ENCODE measurements around the gene TUBGCP3. TPM values are rescaled to one million over a fixed set of nuclear protein-coding genes. Genes with fewer than 3 reads are reported as not detected.
A peak's percentile ranks its signal among the peaks of the same experiment; 100 is the strongest.
"Not testable (repeated sequence)": the region's sequence is repeated elsewhere in the genome, so short reads cannot be mapped to it uniquely, and the experiment has no call there.

Gene TUBGCP3, protein sequence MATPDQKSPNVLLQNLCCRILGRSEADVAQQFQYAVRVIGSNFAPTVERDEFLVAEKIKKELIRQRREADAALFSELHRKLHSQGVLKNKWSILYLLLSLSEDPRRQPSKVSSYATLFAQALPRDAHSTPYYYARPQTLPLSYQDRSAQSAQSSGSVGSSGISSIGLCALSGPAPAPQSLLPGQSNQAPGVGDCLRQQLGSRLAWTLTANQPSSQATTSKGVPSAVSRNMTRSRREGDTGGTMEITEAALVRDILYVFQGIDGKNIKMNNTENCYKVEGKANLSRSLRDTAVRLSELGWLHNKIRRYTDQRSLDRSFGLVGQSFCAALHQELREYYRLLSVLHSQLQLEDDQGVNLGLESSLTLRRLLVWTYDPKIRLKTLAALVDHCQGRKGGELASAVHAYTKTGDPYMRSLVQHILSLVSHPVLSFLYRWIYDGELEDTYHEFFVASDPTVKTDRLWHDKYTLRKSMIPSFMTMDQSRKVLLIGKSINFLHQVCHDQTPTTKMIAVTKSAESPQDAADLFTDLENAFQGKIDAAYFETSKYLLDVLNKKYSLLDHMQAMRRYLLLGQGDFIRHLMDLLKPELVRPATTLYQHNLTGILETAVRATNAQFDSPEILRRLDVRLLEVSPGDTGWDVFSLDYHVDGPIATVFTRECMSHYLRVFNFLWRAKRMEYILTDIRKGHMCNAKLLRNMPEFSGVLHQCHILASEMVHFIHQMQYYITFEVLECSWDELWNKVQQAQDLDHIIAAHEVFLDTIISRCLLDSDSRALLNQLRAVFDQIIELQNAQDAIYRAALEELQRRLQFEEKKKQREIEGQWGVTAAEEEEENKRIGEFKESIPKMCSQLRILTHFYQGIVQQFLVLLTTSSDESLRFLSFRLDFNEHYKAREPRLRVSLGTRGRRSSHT
- polyA plus RNA-seq = 10 to 100 TPM in 3 of 4 donors, 1 to 10 TPM in 1; 5.4 to 21.2 (median 13.2) TPM
- long read RNA-seq, donor 1 = 0 reads
- long read RNA-seq, donor 2 = 0 reads
- long read RNA-seq, donor 3, partial matches to known transcripts = 0 of 1 reads
- long read RNA-seq, donor 3, other reads (novel, unspliced or antisense) = 0 of 1 reads
- long read RNA-seq, donor 4 = 0 reads
- long read RNA-seq, donor 5, partial matches to known transcripts = 0 of 1 reads
- long read RNA-seq, donor 5, other reads (novel, unspliced or antisense) = 0 of 1 reads
- long read RNA-seq, donor 6, partial matches to known transcripts = 0 of 3 reads
- long read RNA-seq, donor 6, other reads (novel, unspliced or antisense) = 0 of 3 reads
- long read RNA-seq, donor 7 = 0 reads
- long read RNA-seq, donor 8 = 0 reads
- long read RNA-seq, donor 9, partial matches to known transcripts = 0 of 3 reads
- long read RNA-seq, donor 9, other reads (novel, unspliced or antisense) = 0 of 3 reads
- long read RNA-seq, donor 10, partial matches to known transcripts = 0 of 6 reads
- long read RNA-seq, donor 10, other reads (novel, unspliced or antisense) = 0 of 6 reads

DNA sequence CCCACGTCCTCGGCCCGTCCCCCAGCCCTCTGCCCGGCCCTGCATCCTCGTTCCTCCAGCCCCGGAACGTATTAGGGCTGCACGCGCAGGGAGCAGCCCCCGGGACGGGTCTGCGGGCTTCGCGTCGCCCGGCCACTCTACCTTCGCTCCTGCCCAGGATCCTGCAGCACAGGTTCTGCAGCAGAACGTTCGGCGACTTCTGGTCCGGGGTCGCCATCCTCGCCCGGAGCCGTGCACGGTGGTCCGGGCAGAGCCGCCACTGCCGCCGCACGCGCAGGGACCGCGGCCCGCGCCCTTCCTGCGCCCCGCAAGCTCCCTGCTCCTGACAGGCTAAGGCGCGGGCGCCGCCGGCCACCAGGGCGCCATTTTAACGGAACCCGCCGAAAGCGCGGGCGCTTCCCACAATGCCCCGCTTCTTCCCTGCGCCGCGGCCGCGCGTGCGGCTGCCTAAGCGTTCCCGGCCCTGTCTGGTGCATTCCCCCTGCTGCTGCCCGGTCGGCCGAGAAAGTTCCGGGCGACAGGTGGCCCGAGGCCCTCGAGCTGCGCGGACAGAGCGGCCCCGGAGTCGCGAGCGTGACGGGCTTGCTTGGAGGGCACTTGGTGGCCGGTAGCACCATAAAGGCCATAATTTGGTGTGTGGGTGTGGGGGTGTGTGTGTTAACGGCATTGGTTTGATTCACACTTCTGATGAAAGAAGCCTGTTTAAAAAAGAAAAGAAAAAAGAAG lies at the start of gene TUBGCP3:
TSS of gene TUBGCP3 (minus strand) at position 390 of the 726 bp plus-strand sequence. CDS start at position 217, 173 bp downstream.
- DNase-seq (peak; percentile 80 to 93), FAIRE-seq (no peak)
- 0% methylated on average over 68 to 77 of the region's 77 CpGs for WGBS, 3 donors
- Histone ChIP-seq H3K27ac (ENCODE audit: low read depth in 1 of 3, low read length in 2 of 3) (peak within 1 kb of the TSS; percentile 94 to 99 (median 97)), H3K9me3 (ENCODE audit: control insufficient read depth in 2 of 2, insufficient read depth in 1 of 2, low read depth in 1 of 2, low read length in 1 of 2) (no peaks in the 10 kb centered on the region), H3K36me3 (ENCODE audit: control insufficient read depth in 3 of 3, insufficient read depth in 2 of 3, low read depth in 1 of 3, low read length in 3 of 3) (no peaks in the 10 kb centered on the region), H3K4me3 (ENCODE audit: low read depth in 1 of 3, low read length in 3 of 3) (peak within 1 kb of the TSS; percentile 91 to 99 (median 92)), H3K4me1 (ENCODE audit: control insufficient read depth in 3 of 3, insufficient read depth in 2 of 3, low read depth in 1 of 3, low read length in 2 of 3) (peaks cover 0 to 8% (median 4%) of the 10 kb centered on the region in 3 donors), H3K27me3 (ENCODE audit: control insufficient read depth in 3 of 3, insufficient read depth in 3 of 3, low read length in 3 of 3) (no peaks in the 10 kb centered on the region)

DNA sequence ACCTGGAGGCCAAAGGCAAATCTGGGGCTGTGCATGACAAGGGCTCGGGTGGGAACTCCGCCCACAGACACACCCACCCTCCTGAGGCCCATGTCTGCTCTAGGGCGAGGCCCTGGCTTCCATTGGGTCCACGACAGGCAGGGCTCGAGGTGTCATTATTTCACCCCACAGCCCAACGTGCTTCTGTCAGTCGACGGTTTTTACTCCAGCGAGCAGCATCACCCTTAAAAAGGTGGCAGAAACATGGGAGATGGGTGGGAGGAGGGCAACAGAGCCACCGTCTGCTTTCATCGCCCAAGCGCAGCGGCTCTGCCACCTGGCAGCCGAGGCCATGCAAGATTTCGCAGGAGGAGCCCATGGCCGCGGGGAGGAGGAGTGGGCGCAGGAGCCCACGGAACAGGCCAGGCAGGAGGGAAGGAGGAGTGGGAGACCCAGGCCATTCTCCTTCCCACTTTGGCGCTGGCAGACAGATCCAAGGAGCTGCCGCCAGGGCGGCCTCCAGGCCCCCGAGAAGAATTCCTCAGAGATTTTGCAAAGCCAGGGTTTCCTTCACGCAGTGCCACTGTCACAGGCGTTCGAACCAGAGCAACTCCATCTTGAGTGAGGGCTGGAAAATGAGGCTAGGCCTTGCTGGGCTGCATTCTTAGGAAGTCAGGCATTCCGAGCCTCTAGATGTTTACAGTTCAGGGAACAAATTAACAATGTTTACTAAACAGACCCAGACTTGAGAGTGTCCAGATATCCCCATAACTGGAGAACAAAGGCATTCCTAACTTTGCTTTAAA lies 49.3 kb upstream of the TUBGCP3 start:
- Histone ChIP-seq H3K27me3 (ENCODE audit: control insufficient read depth in 3 of 3, insufficient read depth in 3 of 3, low read length in 3 of 3) (peaks cover 0 to 25% (median 6%) of the 10 kb centered on the region in 3 donors), H3K36me3 (ENCODE audit: control insufficient read depth in 3 of 3, insufficient read depth in 2 of 3, low read depth in 1 of 3, low read length in 3 of 3) (no peaks in the 10 kb centered on the region), H3K4me3 (ENCODE audit: low read depth in 1 of 3, low read length in 3 of 3) (no peak overlapping the region), H3K27ac (ENCODE audit: low read depth in 1 of 3, low read length in 2 of 3) (no peak overlapping the region), H3K9me3 (ENCODE audit: control insufficient read depth in 2 of 2, insufficient read depth in 1 of 2, low read depth in 1 of 2, low read length in 1 of 2) (no peaks in the 10 kb centered on the region), H3K4me1 (ENCODE audit: control insufficient read depth in 3 of 3, insufficient read depth in 2 of 3, low read depth in 1 of 3, low read length in 2 of 3) (no peaks in the 10 kb centered on the region)
- DNase-seq (peak in 1 of 2 donors; percentile 12), FAIRE-seq (no peak)
- WGBS, 3 donors = 75 to 81% (median 75%) methylated on average over 27 of the region's 27 CpGs

DNA sequence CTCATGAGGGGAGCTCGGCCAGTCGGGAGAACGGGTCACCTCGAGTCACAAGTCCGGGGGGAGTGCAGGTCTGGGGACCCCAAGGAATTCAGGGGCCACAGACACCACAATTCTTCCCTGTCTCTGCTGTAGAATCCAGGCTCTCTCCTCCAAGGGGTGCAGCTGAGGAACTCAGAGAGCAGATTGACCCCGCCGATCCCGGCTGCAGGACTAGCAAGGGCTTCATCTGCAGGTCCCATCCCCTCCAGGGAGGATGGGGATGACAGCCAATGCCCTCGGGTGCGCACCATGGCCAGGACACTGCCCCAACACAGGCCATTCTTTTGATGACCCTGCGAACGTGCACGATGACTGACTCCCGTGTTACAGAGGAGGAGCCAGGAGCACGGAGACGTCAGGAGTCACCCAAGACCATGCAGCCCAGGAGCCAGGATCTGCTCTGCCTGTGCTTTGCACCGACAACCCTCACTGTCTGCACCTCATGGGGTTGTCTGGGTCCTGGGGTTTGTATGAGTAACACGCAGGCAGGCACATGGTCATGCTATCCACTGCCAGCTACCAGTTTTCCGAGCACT lies 48.5 kb upstream of the TUBGCP3 start:
- Histone ChIP-seq H3K27ac (ENCODE audit: low read depth in 1 of 3, low read length in 2 of 3) (no peak overlapping the region), H3K9me3 (ENCODE audit: control insufficient read depth in 2 of 2, insufficient read depth in 1 of 2, low read depth in 1 of 2, low read length in 1 of 2) (no peaks in the 10 kb centered on the region), H3K4me1 (ENCODE audit: control insufficient read depth in 3 of 3, insufficient read depth in 2 of 3, low read depth in 1 of 3, low read length in 2 of 3) (no peaks in the 10 kb centered on the region), H3K36me3 (ENCODE audit: control insufficient read depth in 3 of 3, insufficient read depth in 2 of 3, low read depth in 1 of 3, low read length in 3 of 3) (no peaks in the 10 kb centered on the region), H3K27me3 (ENCODE audit: control insufficient read depth in 3 of 3, insufficient read depth in 3 of 3, low read length in 3 of 3) (peaks cover 0 to 25% (median 6%) of the 10 kb centered on the region in 3 donors), H3K4me3 (ENCODE audit: low read depth in 1 of 3, low read length in 3 of 3) (no peak overlapping the region)
- DNase-seq (no peak), FAIRE-seq (no peak)
- WGBS, 3 donors = 76 to 90% (median 85%) methylated on average over 18 to 19 of the region's 19 CpGs

DNA sequence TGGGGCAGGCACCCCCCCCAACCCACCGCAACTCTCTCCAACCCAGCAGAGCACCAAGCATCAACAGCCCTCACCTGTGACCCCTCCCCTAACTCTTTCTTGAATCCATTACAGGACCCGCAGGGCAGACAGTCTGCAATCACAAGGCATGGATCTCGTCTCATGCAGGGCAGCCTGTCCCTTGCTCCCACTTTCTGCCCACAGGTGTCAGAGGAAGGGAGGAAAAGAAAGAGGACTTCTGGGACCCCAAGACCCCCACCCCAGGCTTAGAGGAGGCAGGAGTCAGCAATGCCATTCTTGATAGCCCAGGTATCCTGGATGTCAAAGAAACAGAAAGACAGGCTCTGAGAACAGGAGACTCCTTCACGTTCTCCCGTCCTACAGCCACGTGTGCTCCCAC lies 47.4 kb upstream of the TUBGCP3 start:
- no peak overlapping the region for H3K27ac ChIP-seq (ENCODE audit: low read depth in 1 of 3, low read length in 2 of 3)
- DNase-seq = no peak
- H3K4me3 ChIP-seq (ENCODE audit: low read depth in 1 of 3, low read length in 3 of 3) = no peak overlapping the region
- H3K27me3 ChIP-seq (ENCODE audit: control insufficient read depth in 3 of 3, insufficient read depth in 3 of 3, low read length in 3 of 3) = peaks cover 0 to 25% (median 6%) of the 10 kb centered on the region in 3 donors
- FAIRE-seq = no peak
- WGBS, 3 donors = 10 to 54% (median 22%) methylated on average over 6 of the region's 6 CpGs
- no peaks in the 10 kb centered on the region for H3K9me3 ChIP-seq (ENCODE audit: control insufficient read depth in 2 of 2, insufficient read depth in 1 of 2, low read depth in 1 of 2, low read length in 1 of 2)
- no peaks in the 10 kb centered on the region for H3K36me3 ChIP-seq (ENCODE audit: control insufficient read depth in 3 of 3, insufficient read depth in 2 of 3, low read depth in 1 of 3, low read length in 3 of 3)
- H3K4me1 ChIP-seq (ENCODE audit: control insufficient read depth in 3 of 3, insufficient read depth in 2 of 3, low read depth in 1 of 3, low read length in 2 of 3) = no peaks in the 10 kb centered on the region

DNA sequence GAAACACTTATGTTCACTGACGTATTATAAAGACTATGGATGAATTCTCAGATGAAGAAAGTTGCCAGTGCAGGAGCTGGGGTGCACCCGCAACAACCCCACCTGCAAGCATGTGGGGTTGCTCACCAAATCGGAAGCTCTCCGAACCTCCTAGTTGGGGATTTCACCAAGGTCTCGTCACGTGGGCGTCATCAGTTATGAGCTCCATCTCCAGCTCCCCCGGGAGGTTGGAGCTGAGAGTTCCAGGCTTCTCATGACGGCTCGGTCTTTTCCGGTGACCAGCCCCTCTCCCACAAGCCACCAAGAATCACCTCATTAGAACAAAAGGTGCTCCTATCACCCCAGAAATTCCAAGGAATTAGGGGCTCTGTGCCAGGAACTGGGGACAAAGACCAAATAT lies 46.1 kb upstream of the TUBGCP3 start:
- Histone ChIP-seq H3K4me3 (ENCODE audit: low read depth in 1 of 3, low read length in 3 of 3) (no peak overlapping the region), H3K36me3 (ENCODE audit: control insufficient read depth in 3 of 3, insufficient read depth in 2 of 3, low read depth in 1 of 3, low read length in 3 of 3) (no peaks in the 10 kb centered on the region), H3K9me3 (ENCODE audit: control insufficient read depth in 2 of 2, insufficient read depth in 1 of 2, low read depth in 1 of 2, low read length in 1 of 2) (no peaks in the 10 kb centered on the region), H3K4me1 (ENCODE audit: control insufficient read depth in 3 of 3, insufficient read depth in 2 of 3, low read depth in 1 of 3, low read length in 2 of 3) (no peaks in the 10 kb centered on the region), H3K27ac (ENCODE audit: low read depth in 1 of 3, low read length in 2 of 3) (no peak overlapping the region), H3K27me3 (ENCODE audit: control insufficient read depth in 3 of 3, insufficient read depth in 3 of 3, low read length in 3 of 3) (peaks cover 0 to 19% (median 6%) of the 10 kb centered on the region in 3 donors)
- WGBS, 3 donors = 73 to 84% (median 80%) methylated on average over 11 of the region's 11 CpGs
- DNase-seq (no peak), FAIRE-seq (no peak)

DNA sequence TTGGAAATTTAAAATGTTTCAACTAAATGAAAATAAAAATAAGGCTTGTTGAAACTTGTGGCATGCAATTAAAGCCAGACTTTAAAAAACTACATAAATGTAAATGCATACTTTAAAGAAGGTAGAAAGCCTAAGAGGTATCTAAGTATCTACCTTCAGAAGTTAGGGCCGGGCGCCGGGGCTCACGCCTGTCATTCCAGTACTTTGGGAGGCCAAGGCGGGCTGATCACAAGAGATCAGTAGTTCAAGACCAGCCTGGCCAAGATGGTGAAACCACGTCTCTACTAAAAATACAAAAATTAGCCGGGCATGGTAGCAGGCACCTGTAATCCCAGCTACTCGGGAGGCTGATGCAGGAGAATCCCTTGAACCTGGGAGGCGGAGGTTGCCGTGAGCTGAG lies 42.3 kb upstream of the TUBGCP3 start:
- DNase-seq = not testable (repeated sequence)

DNA sequence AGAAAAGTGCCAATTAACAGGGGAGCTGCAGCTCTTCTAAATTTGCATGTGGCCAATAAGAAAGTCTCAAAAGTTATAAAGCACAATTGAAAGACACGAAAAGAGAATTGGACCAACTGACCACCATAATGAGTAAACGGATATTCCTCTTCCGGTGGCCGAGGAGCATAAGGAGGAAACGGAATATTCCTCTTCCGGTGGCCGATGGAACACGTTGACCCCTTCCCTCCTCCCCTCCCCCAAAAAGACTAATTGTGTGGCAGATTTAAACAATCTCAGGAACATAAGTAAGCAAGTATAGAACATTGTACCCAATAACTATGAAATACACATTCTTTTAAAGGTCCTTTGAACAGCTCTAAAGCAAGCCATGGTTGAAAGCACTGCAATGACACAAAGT lies 41.2 kb upstream of the TUBGCP3 start:
- no peaks in the 10 kb centered on the region for H3K4me1 ChIP-seq (ENCODE audit: control insufficient read depth in 3 of 3, insufficient read depth in 2 of 3, low read depth in 1 of 3, low read length in 2 of 3)
- DNase-seq (no peak), FAIRE-seq (no peak)
- no peaks in the 10 kb centered on the region for H3K9me3 ChIP-seq (ENCODE audit: control insufficient read depth in 2 of 2, insufficient read depth in 1 of 2, low read depth in 1 of 2, low read length in 1 of 2)
- no peak overlapping the region for H3K27ac ChIP-seq (ENCODE audit: low read depth in 1 of 3, low read length in 2 of 3)
- WGBS, 3 donors = 76 to 88% (median 81%) methylated on average over 8 of the region's 8 CpGs
- H3K36me3 ChIP-seq (ENCODE audit: control insufficient read depth in 3 of 3, insufficient read depth in 2 of 3, low read depth in 1 of 3, low read length in 3 of 3) = no peaks in the 10 kb centered on the region
- H3K27me3 ChIP-seq (ENCODE audit: control insufficient read depth in 3 of 3, insufficient read depth in 3 of 3, low read length in 3 of 3) = peaks cover 0 to 4% (median 0%) of the 10 kb centered on the region in 3 donors
- H3K4me3 ChIP-seq (ENCODE audit: low read depth in 1 of 3, low read length in 3 of 3) = no peak overlapping the region

More for the DNA sequence above, 42.3 kb upstream of the TUBGCP3 start:
- 85 to 93% (median 87%) methylated on average over 10 of the region's 10 CpGs for WGBS, 3 donors
- H3K4me1 ChIP-seq (ENCODE audit: control insufficient read depth in 3 of 3, insufficient read depth in 2 of 3, low read depth in 1 of 3, low read length in 2 of 3); H3K27ac ChIP-seq (ENCODE audit: low read depth in 1 of 3, low read length in 2 of 3); H3K9me3 ChIP-seq (ENCODE audit: control insufficient read depth in 2 of 2, insufficient read depth in 1 of 2, low read depth in 1 of 2, low read length in 1 of 2); H3K36me3 ChIP-seq (ENCODE audit: control insufficient read depth in 3 of 3, insufficient read depth in 2 of 3, low read depth in 1 of 3, low read length in 3 of 3); H3K27me3 ChIP-seq (ENCODE audit: control insufficient read depth in 3 of 3, insufficient read depth in 3 of 3, low read length in 3 of 3); H3K4me3 ChIP-seq (ENCODE audit: low read depth in 1 of 3, low read length in 3 of 3); FAIRE-seq: not testable (repeated sequence)
